Astrocyte (in vitro differentiated cells and primary cell): ENCODE measurements around the gene IGF2BP2. TPM values are rescaled to one million over a fixed set of nuclear protein-coding genes. Genes with fewer than 3 reads are reported as not detected.

Experiments
- DNase-seq: peaks from one replicate; pipeline ENCODE4 v3.0.0-alpha.2; 2010; ENCODE audit warnings: low read depth
- FAIRE-seq: peaks from 2 replicates; lab custom pipeline; 2011; peaks lifted over from hg19 to GRCh38; lab: Jason Lieb, UNC
- H2AFZ ChIP-seq: 2 replicates; pipeline ENCODE4 v1.6.0; 2012; ENCODE audit warnings: low read depth, low read length, inconsistent platforms
- H3K27ac ChIP-seq: 2 replicates; pipeline ENCODE4 v1.5.1; 2011; ENCODE audit warnings: low read depth, low read length, inconsistent platforms
- H3K27me3 ChIP-seq: 2 replicates; pipeline ENCODE4 v1.6.0; 2011; ENCODE audit warnings: low read length, inconsistent platforms; ENCODE audit not compliant: insufficient read depth
- H3K36me3 ChIP-seq: 2 replicates; pipeline ENCODE4 v1.5.1; 2011; ENCODE audit warnings: low read length, inconsistent platforms; ENCODE audit not compliant: insufficient read depth
- H3K4me1 ChIP-seq: 2 replicates; pipeline ENCODE4 v1.5.1; 2011; ENCODE audit warnings: low read length, inconsistent platforms; ENCODE audit not compliant: insufficient read depth
- H3K4me2 ChIP-seq: 2 replicates; pipeline ENCODE4 v1.6.0; 2012; ENCODE audit warnings: low read length, inconsistent platforms
- H3K4me3 ChIP-seq: 2 replicates; pipeline ENCODE4 v1.5.1; 2011; ENCODE audit warnings: low read depth, mild to moderate bottlenecking, low read length, inconsistent platforms; ENCODE audit not compliant: insufficient read depth
- H3K79me2 ChIP-seq: 2 replicates; pipeline ENCODE4 v1.6.0; 2012; ENCODE audit warnings: mild to moderate bottlenecking, low read length, inconsistent platforms; ENCODE audit not compliant: insufficient read depth
- H3K9ac ChIP-seq: 2 replicates; pipeline ENCODE4 v1.6.0; 2012; ENCODE audit warnings: mild to moderate bottlenecking, low read length, inconsistent platforms
- H3K9me3 ChIP-seq: 2 replicates; pipeline ENCODE4 v1.5.1; 2012; ENCODE audit warnings: low read depth, mild to moderate bottlenecking, low read length, inconsistent platforms; ENCODE audit not compliant: insufficient read depth
- H4K20me1 ChIP-seq: 2 replicates; pipeline ENCODE4 v1.6.0; 2012; ENCODE audit warnings: low read length, inconsistent platforms; ENCODE audit not compliant: insufficient read depth
- H3K27ac Mint-ChIP-seq: one replicate; pipeline ENCODE4 v1.8.0; 2021; ENCODE audit warnings: mild to moderate bottlenecking, mixed read lengths; ENCODE audit not compliant: unreplicated experiment
- H3K27me3 Mint-ChIP-seq: one replicate; pipeline ENCODE4 v1.8.0; 2021; ENCODE audit warnings: low read depth, mixed read lengths; ENCODE audit not compliant: unreplicated experiment
- H3K36me3 Mint-ChIP-seq: one replicate; pipeline ENCODE4 v1.8.0; 2021; ENCODE audit warnings: low read depth, mixed read lengths; ENCODE audit not compliant: unreplicated experiment
- H3K4me1 Mint-ChIP-seq: one replicate; pipeline ENCODE4 v1.8.0; 2021; ENCODE audit warnings: low read depth, mixed read lengths; ENCODE audit not compliant: unreplicated experiment
- H3K4me3 Mint-ChIP-seq: one replicate; pipeline ENCODE4 v1.8.0; 2021; ENCODE audit warnings: mild to moderate bottlenecking, moderate library complexity, mixed read lengths; ENCODE audit not compliant: unreplicated experiment
- H3K9me3 Mint-ChIP-seq: one replicate; pipeline ENCODE4 v1.8.0; 2021; ENCODE audit warnings: mild to moderate bottlenecking, mixed read lengths; ENCODE audit not compliant: unreplicated experiment
- CTCF ChIP-seq: IDR thresholded peaks from 2 replicates; pipeline ENCODE4 v1.5.1; 2011; ENCODE audit warnings: low read depth, mild to moderate bottlenecking, inconsistent platforms, low read length, moderate library complexity; ENCODE audit not compliant: insufficient read depth
- EZH2 ChIP-seq: IDR thresholded peaks from 2 replicates; pipeline ENCODE4 v1.6.1; 2012; ENCODE audit warnings: mild to moderate bottlenecking, low read length, inconsistent platforms; ENCODE audit not compliant: insufficient read depth
- total RNA-seq: library from RNA; stranded (reverse); gene quantifications from 2 replicates; pipeline ENCODE4 v1.2.1, GENCODE V29; 2021

IGF2BP2 gene
- total RNA-seq, 1 donor from 2014 or later = 162 TPM

DNA sequence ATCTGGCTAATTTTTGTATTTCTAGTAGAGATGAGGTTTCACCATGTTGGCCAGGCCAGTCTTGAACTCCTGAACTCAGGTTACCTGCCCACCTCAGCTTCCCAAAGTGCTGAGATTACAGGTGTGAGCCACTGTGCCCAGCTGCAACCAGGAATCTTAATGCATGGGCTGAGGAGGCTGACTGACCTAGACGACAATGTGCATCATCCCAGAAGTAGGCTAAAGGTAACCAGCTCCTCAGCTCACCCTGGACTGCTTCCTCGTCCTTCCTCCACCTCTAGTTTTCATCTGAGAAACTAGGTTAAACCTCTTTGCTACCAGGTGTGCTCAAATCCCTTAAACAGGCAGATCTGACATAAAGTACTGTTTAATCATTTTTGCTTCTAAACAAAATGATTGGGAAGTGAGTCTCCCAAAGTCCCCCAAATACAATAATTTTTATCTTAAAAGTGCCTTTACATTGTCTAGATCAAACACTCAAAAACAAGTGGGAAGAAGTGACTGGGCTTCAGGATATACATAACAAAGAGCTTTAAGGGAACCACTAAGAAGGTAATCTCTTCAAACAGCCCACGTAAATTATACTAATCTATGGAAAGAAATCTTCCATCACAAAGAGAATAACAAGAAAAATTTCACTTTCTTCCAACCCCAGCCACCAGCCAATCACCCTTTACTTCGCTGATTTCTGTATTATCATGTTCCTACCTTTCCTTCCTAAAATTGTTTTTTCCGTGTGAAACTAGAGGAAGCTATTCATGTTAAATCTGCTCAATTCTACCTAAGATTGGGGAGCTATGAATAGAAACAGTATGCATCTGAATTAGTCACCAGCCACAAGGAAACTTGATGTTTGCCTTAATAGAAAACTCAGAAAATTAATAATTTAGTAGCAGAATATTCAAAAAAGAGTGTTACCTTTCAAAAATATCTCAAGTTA lies 34.7 kb downstream of the IGF2BP2 start:
- Histone ChIP-seq H2AFZ (no peak overlapping the region), H3K36me3 (no peaks in the 10 kb centered on the region), H3K27ac (no peak overlapping the region), H3K4me1 (peaks cover 7% of the 10 kb centered on the region), H3K79me2 (peaks cover 97% of the 10 kb centered on the region), H3K9ac (no peak overlapping the region), H3K27me3 (no peaks in the 10 kb centered on the region), H4K20me1 (peaks cover 94% of the 10 kb centered on the region), H3K4me2 (peak overlapping the region; percentile 14), H3K9me3 (no peaks in the 10 kb centered on the region), H3K4me3 (no peak overlapping the region)
- Mint-ChIP-seq H3K27ac (peak overlapping the region; percentile 8), H3K4me3 (no peak overlapping the region), H3K27me3 (no peaks in the 10 kb centered on the region), H3K9me3 (no peaks in the 10 kb centered on the region), H3K36me3 (no peaks in the 10 kb centered on the region), H3K4me1 (peaks cover 51% of the 10 kb centered on the region)
- FAIRE-seq (no peak), DNase-seq (no peak)
- TF ChIP-seq EZH2 (no peak), CTCF (no peak)

- Histone ChIP-seq H2AFZ (no peak overlapping the region), H4K20me1 (peaks cover 94% of the 10 kb centered on the region), H3K27me3 (no peaks in the 10 kb centered on the region), H3K27ac (no peak overlapping the region), H3K4me3 (no peak overlapping the region), H3K9ac (no peak overlapping the region), H3K79me2 (peaks cover 98% of the 10 kb centered on the region), H3K9me3 (no peaks in the 10 kb centered on the region), H3K4me1 (peaks cover 7% of the 10 kb centered on the region), H3K4me2 (no peak overlapping the region), H3K36me3 (no peaks in the 10 kb centered on the region)
- Mint-ChIP-seq H3K27ac (peak overlapping the region; percentile 55), H3K4me1 (peaks cover 49% of the 10 kb centered on the region), H3K4me3 (no peak overlapping the region), H3K36me3 (peaks cover 6% of the 10 kb centered on the region), H3K27me3 (no peaks in the 10 kb centered on the region), H3K9me3 (no peaks in the 10 kb centered on the region)
- TF ChIP-seq EZH2 (no peak), CTCF (no peak)
- no peak for FAIRE-seq
- DNase-seq = no peak
Observed at GRCh38 chr3:185789134-185789533, 35.7 kb downstream of the IGF2BP2 start.

GRCh38 chr3:185788292-185788691 lies 36.5 kb downstream of the IGF2BP2 start:
- no peak for DNase-seq
- Histone ChIP-seq H3K9me3 (no peaks in the 10 kb centered on the region), H4K20me1 (peaks cover 92% of the 10 kb centered on the region), H3K4me2 (no peak overlapping the region), H2AFZ (no peak overlapping the region), H3K79me2 (peaks cover 98% of the 10 kb centered on the region), H3K4me3 (no peak overlapping the region), H3K27ac (no peak overlapping the region), H3K9ac (no peak overlapping the region), H3K4me1 (peaks cover 7% of the 10 kb centered on the region), H3K27me3 (no peaks in the 10 kb centered on the region), H3K36me3 (no peaks in the 10 kb centered on the region)
- no peak for FAIRE-seq
- H3K4me3 Mint-ChIP-seq = no peak overlapping the region
- H3K36me3 Mint-ChIP-seq = peaks cover 6% of the 10 kb centered on the region
- no peaks in the 10 kb centered on the region for H3K27me3 Mint-ChIP-seq
- H3K27ac Mint-ChIP-seq = no peak overlapping the region
- no peaks in the 10 kb centered on the region for H3K9me3 Mint-ChIP-seq
- H3K4me1 Mint-ChIP-seq = peaks cover 47% of the 10 kb centered on the region
- no peak for TF ChIP-seq EZH2
